Neural progenitor cell (in vitro differentiated cells): ENCODE measurements around the gene GOLGA1.

Experiments
- CTCF ChIP-seq: fragments of 200-600 bp; sonication (generic); IDR thresholded peaks from 2 replicates; pipeline ENCODE4 v1.5.1; 2017; ENCODE audit warnings: antibody characterized with exemption, mild to moderate bottlenecking
- EZH2 ChIP-seq: fragments of 200-600 bp; sonication (generic); IDR thresholded peaks from 2 replicates; pipeline ENCODE4 v1.6.1; 2017; ENCODE audit warnings: antibody characterized with exemption, mild to moderate bottlenecking, moderate library complexity
- EZH2phosphoT487 ChIP-seq: fragments of 200-600 bp; sonication (generic); IDR thresholded peaks from 2 replicates; pipeline ENCODE4 v1.6.1; 2017; ENCODE audit warnings: antibody characterized with exemption

GRCh38 chr9:124852829-124853531, 87.9 kb downstream of the GOLGA1 start, which contains the start of gene WDR38:
- TF ChIP-seq CTCF (peak; percentile 99), EZH2 (no peak), EZH2phosphoT487 (no peak)
